Measurements from ENCODE around the gene RUNDC1.
"Not testable (repeated sequence)": the region's sequence is repeated elsewhere in the genome, so short reads cannot be mapped to it uniquely, and the experiment has no call there.

RUNDC1 gene

DNA sequence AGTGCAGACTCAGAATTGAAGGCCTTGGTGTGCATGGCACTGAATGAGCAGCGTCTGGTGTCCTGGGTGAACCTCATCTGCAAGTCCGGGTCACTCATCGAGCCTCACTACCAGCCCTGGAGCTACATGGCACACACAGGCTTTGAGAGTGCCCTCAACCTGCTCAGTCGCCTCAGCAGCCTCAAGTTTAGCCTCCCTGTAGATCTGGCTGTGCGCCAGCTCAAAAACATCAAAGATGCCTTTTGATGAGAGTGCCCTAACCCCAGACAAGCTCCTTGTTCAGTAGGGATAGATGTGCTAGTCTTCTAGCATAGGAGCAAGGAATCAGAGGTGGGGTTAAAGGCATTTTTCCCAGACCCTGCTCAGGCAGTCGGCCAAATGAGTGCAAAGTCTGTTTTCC lies 11.1 kb downstream of the RUNDC1 start:
- no peak for DNase-seq (ENCODE audit: low spot score)

DNA sequence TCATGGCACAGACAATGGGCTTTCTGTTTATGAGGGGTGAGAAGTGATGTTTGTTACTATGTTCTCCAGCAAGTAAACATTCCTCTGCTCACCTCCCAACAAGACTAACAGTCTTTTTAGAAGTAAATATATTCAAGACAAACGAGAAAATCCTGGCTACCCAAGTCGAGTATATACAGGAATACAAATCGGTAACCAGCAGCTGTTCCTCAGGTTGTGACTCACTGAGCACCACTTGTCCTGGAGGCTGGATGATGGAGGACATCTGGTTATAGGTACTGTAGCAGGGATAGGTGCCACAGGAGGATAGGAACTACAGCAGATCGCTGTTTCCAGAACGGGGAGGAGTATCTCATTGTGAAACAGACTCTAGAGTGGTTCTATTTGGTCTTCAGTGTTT lies 12.5 kb downstream of the RUNDC1 start:
- no peak for DNase-seq (ENCODE audit: low spot score)

DNA sequence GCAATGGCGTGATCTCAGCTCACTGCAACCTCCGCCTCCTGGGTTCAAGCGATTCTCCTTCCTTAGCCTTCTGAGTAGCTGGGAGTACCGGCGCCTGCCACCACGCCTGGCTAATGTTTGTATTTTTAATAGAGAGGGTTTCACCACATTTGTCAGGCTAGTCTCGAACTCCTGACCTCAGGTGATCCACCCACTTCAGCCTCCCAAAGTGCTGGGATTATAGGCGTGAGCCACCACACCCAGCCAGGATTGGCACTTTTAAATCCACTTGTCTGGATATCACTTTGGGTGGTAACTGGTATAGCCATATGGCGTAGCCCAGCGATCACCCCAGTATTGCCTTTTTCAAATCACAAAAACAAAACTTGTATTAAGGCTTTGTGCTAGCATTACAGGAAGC lies 13.5 kb downstream of the RUNDC1 start:
- not testable (repeated sequence) for DNase-seq (ENCODE audit: low spot score)

DNA sequence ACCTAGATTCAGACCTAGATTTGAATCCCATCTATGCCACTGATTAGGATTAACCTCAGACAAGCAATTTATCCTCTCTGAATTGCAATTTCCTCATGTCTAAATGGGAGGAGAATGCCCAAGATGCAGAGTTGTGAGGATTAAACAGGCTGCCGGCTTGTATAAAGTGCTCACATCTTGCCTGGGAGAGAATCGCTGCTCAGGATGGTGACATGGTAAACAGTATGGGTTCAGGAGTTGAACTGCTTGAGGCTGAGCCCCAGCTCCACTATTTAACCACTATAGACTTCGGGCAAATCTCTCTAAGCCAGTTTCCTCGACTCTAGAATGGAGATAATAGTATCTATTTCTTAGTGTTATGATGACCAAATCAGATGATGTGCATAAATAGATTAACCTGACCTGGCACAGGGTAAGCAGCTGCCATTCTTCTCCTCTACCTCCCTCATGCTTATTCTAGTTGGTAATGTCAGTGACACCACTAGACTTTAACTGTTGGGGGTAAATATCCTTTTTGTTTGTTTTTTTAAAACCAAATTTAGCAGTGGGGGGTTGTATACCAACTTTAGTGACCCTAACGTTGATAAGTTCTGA lies 17.1 kb downstream of the RUNDC1 start:
- no peak for DNase-seq (ENCODE audit: low spot score)

DNA sequence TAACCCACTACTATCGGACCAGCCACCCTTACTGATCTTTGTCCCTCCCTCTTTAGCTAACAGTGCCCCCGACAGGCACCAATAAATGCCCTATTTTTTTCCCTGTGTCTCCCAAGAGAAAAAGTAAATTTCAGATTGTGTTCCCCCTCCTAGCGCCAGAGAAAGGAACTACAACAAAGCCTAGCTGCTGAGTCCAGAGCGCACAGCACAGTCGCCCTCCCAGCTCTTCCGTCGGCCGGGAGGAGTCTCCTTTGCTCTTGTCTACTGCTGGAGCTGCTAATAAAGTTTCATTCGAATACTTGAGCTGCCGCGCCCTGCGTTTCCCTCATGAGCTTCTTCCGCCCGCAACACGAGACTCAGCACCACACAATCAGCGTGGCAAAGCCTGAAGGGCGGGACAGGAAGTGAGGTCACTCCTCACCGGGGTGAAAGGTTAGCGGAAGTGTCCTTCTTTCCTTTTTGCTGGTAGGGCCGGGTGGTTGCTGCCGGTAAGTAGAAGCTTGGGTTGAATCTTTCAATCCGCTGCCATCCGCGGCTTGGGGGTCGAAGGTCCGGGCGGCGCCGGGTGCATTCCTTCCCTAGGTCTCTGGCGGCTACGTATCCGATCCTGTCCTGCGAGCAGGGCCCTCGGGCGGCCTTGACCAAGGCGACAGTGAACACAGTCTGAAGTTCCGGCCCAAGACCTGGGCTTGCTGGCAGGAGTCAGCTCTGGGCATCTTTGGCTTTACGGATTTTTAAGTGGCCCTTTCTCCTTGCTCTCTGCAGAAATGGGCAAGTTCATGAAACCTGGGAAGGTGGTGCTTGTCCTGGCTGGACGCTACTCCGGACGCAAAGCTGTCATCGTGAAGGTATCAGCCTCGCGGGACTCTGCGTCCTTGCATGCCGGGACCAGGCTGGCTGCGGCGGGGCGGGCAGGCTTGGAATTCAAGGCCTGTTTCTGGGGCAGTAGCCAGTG lies 17.9 kb downstream of the RUNDC1 start, which contains the start of gene RPL27:
Gene RPL27 (plus strand): TSS at position 436 of the 955 bp plus-strand sequence. CDS start 332 bp downstream, at position 768.
- DNase-seq (ENCODE audit: low spot score) = peak; percentile 83

DNA sequence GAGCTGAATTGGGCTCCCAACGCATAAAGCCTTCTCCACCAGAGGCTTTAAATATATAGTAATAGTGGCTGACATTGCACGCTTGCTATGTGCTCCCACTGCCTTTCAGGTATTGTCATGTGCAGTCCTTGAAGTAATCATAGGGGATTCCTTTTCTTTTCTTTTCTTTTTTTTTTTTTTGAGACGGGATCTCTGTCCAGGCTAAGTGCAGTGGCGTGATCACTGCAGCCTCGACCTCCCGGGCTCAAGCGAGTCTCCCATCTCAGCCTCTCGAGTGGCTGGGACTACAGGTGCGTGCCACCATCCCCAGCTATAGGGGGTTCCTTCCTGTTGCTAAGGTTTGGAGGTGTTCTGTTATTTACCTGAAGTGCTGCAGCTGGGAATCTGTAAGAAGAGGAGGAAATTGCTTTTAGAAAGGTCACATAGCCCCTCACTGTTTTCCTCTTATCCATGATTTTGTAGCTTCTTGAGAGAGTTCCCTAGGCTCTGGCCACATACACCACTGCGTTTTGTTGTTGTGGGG lies 18.7 kb downstream of the RUNDC1 start:
- DNase-seq (ENCODE audit: low spot score) = no peak

DNA sequence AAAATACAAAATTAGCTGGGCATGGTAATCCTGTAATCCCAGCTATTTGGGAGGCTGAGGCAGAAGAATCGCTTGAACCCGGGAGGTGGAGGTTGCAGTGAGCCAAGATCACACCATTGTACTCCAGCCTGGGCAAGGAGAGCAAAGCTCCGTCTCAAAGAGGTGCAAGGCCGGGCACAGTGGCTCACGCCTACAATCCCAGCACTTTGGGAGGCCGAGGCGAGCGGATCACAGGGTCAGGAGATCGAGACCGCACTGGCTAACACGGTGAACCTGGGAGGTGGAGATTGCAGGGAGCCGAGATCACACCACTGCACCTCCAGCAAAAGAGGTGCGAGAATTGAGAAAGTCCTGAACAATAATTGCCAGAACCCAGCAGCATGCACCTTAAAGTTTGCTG lies 20.5 kb downstream of the RUNDC1 start:
- DNase-seq (ENCODE audit: low spot score) = not testable (repeated sequence)

DNA sequence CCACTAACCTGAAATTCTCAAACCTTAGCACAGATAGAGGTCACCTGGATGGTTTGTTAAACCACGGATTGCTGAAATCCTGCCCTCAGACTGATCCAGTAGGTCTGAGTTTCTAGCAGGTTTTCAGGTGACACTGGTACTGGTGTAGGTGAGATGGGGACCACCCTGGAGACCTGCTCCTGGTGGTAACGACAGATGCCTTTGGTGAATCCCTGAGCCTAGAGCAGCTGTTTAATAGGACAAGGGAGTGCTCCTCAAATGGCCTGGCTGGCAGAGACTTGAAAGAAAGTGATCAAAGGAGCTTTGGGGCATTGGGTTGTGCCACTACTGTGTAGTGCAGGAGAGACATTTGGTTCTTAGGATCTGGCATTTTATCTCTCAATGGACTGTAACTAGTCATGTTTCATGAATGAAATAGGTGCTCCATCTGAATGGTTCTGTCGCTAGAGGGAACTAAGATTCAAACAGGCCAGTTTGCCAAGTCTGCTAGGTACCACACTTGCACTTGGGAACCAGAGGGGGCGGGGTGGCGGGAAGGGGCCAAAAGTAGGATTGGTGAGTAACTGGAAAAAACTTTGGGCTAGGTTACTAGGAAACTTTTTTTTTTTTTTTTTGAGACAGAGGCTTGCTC lies 23.3 kb downstream of the RUNDC1 start:
- DNase-seq (ENCODE audit: low spot score) = no peak

DNA sequence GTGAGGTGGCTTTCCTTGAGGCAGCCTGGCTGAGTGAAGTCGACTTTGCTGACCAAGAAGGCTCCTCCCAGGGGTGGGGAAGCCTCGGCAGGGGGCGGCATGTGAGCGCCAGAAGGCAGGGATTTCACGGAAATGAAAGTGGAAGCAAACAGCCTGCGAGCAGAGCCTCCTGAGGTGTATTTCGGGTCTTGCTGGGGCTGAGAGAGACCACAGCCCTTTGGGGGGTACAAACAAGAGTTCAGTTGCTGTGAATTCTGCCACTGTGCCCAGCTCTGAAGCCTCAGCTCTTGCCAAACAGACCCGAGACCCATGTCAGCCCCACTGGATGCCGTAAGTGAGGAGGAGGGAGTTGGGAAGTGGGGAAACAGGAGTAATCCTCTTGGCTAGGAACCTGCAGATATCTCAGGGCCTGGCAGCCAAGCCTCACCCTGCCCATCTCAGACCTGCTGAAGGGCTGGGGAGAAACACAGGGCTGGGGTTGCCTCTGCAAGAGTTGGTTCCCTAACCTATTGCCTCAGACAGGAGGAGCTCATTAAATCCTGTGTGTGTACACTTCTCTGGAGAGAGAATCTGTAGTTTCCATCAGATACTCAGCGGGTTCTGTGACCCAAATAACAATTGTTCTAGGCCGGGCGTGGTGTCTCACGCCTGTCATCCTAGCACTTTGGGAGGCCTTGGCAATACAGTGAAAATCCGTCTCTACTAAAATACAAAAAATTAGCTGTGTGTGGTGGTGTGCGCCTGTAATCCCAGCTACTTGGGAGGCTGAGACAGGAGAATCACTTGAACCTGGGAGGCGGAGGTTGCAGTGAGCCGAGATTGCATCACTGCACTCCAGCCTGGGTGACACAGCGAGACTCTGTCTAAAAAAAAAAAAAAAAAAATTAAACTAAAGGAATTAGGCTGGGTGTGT lies 26.5 kb downstream of the RUNDC1 start, which contains the start of gene IFI35:
Gene IFI35 (plus strand): TSS at position 146 of the 913 bp plus-strand sequence. CDS start 164 bp downstream, at position 310.
- peak; percentile 76 for DNase-seq (ENCODE audit: low spot score)

DNA sequence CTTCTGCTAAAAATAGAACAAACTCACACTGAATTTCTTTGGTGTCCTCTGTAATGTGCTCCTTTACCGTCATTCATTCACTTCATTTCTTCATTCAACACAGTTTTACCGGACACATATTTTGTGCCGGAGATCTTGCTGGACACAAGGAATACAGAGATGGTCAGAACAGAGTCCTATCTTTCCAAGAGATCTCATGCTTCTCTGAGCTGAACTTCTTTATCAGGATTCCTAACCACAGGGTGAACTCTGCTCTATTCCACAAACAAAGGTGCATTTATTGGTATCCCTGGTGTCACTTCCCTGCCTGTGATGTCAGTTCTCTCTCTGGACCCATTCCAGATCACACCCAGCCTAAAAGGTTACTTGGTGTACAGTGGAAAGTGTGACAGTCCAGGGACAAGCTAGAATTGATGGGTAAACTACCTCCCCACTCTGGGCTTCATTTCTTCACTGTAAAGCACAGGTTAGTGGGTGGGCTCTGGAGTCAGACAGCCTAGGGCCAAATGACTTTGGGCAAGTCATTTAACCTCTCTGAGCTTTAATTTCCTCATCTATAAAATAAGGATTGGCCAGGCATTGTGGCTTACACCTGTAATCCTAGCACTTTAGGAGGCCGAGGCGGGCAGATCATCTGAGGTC lies 30.4 kb downstream of the RUNDC1 start:
- DNase-seq (ENCODE audit: low spot score) = peak; percentile 79

DNA sequence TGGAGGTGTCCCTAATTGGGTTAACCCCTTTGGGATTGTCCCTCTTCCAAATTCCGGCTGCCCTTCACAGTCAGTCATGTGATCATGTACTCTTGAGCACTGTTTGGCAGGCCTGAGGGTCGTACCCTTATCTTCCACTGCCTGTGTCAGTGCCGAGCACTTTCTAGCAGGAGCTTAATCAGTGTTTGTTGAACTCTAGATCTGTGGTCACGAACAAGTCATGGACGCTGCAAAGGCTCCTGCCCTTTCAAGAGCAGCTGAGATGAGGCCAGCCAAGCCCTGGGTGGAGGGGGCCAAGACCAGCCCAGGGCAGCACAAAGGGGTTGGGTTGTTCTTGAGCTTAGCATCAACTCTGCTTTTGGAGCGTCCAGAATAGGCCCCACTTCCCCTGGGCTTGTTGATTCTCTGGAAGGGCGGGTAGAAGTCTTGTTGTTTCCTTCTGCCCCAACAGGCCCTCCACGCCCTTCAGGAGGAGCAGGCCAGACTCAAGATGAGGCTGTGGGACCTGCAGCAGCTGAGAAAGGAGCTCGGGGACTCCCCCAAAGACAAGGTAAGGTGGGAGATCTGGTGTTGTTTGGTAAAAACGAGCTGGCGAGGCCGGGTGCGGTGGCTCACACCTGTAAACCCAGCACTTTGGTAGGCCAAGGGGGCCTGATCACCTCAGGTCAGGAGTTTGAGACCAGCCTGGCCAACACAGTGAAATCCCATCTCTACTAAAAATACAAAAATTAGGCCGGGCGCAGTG lies 31.5 kb downstream of the RUNDC1 start:
- no peak for DNase-seq (ENCODE audit: low spot score)

DNA sequence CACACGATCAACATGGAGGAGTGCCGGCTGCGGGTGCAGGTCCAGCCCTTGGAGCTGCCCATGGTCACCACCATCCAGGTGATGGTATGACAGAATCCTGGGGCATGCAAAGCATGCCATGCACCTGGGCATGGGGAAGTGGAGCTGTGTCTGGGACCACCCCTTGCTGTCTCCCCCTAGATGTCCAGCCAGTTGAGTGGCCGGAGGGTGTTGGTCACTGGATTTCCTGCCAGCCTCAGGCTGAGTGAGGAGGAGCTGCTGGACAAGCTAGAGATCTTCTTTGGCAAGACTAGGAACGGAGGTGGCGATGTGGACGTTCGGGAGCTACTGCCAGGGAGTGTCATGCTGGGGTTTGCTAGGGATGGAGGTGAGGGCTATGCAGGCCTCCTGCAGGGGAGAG lies 32.9 kb downstream of the RUNDC1 start:
- no peak for DNase-seq (ENCODE audit: low spot score)

DNA sequence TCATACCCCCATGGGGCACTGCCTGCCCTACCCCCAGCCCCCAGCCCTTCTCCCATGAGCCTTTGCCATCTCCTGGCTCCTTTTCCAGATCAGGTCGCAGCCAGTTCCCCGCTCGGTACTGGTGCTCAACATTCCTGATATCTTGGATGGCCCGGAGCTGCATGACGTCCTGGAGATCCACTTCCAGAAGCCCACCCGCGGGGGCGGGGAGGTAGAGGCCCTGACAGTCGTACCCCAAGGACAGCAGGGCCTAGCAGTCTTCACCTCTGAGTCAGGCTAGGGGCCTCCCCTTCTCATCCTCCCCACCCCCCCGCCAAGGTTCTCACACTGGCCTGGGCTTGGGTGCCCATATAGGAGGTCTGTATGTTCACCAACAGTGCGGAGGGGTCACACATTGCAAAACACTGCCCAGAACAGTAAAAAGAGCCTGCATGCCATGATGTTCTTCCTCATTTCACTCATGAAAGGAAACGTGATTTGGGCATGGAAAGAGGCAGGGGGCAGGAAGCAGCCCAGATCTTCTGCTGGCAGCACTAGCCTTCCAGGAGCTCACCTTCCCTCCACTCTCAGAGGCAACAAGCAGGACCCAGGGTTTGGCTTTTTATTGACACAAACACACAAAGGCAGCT lies 33.8 kb downstream of the RUNDC1 start:
- no peak for DNase-seq (ENCODE audit: low spot score)

DNA sequence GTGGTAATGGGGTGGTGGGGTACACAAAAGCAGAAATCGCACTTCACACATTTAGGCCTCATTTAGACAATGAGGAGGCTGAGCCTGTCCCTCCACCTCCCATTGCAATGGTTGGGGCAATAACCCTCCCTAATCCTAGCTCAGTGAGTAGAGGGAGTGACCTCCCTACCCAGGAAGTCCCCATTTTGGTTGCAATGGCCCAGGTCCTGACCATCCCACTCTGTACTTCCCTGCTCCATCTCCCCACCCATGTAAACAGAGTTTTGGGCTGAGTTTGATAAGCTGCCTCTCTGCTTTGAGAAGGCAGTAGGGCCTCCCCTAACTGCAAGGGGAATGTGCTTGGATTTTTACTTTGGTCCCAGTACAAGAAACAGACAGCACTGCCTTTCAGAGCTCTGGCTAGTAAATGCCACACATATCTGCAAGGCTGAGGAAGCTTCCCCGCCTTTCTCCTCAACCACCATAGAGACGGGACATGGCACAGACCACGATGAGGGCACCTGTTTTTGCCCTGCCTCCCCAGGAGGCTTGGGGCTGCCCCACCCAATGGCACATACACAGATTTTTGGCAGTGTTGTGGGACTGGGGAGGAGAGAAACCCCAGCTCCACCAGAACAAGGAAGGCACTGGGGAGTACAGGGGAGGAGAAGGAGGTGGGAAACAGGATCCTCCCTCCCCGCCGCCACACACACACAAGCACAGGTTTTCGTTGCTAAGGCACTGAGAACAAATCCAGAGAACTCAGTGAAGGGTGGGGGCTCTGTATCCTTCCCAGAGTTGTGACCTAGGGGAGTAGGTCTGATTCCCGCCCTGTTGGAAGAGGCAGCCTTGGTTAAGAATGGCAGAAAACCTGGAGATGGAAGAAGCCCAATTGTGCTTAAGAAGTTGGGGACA lies 34.5 kb downstream of the RUNDC1 start:
- no peak for DNase-seq (ENCODE audit: low spot score)

DNA sequence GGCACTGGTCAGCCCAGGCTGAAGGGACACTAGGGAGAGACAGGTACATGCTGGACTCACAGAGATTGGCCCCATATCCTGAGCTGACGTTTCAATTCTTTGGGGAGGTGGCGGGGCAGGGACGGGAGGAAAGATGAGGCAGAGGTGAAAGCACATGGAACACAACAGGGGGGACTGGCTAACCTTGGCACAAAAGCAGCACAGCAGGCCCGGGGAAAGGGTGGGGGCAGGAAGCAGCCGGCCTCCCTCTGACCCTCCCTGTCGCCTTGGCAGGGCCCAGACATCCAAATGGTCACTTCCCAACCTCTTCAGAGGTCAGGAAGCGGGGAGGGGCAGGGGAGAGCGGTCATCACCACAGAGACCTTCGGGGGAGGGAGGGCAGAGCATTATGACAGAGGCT lies 35.2 kb downstream of the RUNDC1 start:
- DNase-seq (ENCODE audit: low spot score) = no peak

DNA sequence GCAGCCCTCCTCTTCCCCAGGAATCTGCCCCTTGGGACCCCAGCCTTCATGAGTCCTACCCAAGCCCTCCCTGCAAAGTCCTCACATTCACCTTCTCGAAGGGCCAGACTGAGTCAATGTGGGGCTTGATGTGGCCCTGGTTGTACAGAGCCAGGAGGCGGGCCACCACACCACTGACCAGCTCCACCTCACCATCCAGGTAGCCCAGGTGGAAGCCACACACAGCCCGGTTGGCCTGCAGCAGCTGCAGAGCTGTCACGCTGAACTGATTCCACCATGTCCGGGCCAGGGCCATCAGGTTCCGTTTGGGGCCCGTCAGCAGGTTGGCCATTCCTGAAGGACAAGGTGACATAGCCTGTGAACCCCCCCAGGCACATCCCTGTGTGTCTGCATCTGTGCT lies 35.9 kb downstream of the RUNDC1 start:
- DNase-seq (ENCODE audit: low spot score) = no peak

DNA sequence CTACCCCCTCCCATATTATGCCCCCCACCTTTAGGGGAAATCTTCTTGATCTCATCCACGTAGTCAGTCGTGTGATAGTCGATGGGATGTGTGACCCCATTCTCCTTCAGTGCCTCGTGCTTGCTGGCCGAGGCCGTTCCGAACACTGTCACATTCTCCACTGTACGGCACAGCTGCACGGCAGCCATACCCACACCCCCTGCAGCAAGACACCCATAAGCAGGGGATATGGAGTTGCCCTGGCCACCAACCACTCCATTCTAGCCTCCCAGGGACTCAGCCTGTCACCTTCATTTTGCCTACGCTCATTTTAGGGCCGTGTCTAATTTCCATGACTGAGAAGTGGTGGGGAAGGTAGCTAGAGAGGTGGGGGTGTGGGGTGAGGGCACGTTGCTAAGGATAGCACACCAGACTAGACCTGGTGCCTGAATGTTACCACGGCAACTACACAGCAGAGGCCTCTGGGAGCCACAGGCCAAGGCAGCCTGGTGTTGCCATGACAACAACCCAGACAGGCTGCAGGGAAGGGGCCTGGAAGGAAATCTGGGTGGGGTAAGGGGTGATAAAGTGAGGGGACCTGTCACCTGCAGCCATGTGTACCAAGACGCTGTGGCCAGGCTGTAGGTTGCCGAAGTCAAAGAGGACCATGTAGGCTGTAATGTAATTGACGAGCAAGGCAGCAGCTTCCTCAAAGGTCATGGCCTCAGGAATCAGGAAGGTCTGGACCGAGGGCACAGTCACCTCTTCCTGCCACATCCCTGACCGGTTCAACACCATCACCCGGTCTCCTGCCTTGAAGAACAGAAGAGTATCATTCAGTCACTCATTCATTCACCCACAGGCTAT lies 37.9 kb downstream of the RUNDC1 start:
- DNase-seq (ENCODE audit: low spot score) = no peak

DNA sequence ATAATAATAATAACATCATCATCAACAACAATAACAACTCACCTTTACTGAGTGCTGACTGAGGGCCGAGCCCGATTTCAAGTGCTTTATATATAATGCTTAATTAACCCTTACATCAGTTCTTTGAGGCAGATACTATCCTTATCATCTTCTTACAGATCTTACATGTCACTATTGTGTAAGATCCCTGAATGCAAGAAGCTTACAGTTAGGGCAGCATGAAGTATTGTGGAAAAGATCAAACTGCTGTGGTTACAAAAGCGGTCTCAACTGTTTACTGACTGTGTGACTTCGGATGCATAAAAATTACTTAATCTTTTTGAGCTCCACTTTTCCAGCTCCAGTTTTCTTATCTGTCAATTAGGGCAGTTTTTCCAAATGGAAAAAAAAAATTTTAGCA lies 38.6 kb downstream of the RUNDC1 start:
- DNase-seq (ENCODE audit: low spot score) = no peak
